Measurements from ENCODE around the gene NMU.

DNA sequence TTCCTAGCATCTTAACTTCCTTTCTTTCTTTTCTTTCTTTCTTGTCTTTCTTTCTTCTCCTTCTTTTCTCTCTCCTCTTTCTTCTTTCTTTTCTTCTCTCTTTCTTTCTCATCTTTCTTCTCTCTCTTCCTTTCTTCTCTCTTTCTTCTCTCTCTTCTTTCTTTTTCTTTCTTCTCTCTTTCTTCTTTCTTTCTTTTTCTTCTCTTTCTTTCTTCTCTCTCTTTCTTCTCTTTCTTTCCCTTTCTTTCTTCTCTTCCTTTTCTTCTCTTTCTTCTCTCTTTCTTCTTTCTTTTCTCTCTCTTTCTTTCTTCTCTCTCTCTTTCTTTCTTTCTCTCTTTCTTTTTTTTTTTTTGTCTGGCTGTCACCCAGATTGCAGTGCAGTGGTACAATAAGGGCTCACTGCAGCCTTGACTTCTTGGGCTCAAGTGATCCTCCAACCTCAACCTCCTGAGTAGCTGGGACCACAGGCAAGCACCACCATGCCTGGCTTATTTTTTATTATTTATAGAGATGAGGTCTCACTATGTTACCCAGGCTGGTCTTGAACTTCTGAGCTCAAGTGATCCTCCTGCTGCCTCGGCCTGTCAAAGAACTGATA is 17.5 kb downstream of the NMU start:
- TF ChIP-seq, protein P1, sequence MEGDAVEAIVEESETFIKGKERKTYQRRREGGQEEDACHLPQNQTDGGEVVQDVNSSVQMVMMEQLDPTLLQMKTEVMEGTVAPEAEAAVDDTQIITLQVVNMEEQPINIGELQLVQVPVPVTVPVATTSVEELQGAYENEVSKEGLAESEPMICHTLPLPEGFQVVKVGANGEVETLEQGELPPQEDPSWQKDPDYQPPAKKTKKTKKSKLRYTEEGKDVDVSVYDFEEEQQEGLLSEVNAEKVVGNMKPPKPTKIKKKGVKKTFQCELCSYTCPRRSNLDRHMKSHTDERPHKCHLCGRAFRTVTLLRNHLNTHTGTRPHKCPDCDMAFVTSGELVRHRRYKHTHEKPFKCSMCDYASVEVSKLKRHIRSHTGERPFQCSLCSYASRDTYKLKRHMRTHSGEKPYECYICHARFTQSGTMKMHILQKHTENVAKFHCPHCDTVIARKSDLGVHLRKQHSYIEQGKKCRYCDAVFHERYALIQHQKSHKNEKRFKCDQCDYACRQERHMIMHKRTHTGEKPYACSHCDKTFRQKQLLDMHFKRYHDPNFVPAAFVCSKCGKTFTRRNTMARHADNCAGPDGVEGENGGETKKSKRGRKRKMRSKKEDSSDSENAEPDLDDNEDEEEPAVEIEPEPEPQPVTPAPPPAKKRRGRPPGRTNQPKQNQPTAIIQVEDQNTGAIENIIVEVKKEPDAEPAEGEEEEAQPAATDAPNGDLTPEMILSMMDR (IDR thresholded peaks at IDR 0.05), result no peak
- no peak for TF ChIP-seq POLR2A (IDR thresholded peaks at IDR 0.05)
